HepG2 (cell line): ENCODE measurements around the gene FAM110A. TPM values are rescaled to one million over a fixed set of nuclear protein-coding genes. Genes with fewer than 3 reads are reported as not detected.
A peak's percentile ranks its signal among the peaks of the same experiment; 100 is the strongest.

ENCODE experiments used
- CBFB ChIP-seq: sonication (generic); formaldehyde crosslinking; IDR thresholded peaks from 2 replicates; pipeline ENCODE4 v1.4.0; 2020; ENCODE audit warnings: missing genetic modification reagents
- HOXA5 ChIP-seq: sonication (generic); formaldehyde crosslinking; IDR thresholded peaks from 2 replicates; pipeline ENCODE4 v1.4.0; 2020; ENCODE audit warnings: missing genetic modification reagents
- MYC ChIP-seq: sonication (generic); formaldehyde crosslinking; IDR thresholded peaks from 2 replicates; pipeline ENCODE4 v1.9.0; 2021; ENCODE audit warnings: missing genetic modification reagents, borderline replicate concordance
- NONO ChIP-seq, 2 experiments: fragments of 450-650 bp in 1 of 2; sonication (generic) in 1 of 2; formaldehyde crosslinking in 1 of 2; IDR thresholded peaks in 1 of 2; conservative IDR thresholded peaks in 1 of 2; 2 replicates each; pipeline versions ENCODE4 v1.6.1 to v1.8.0; 2017 to 2022; ENCODE audit warnings: mild to moderate bottlenecking in 1 of 2, missing genetic modification reagents in 1 of 2, moderate library complexity in 1 of 2
- NR2F1 ChIP-seq, 2 experiments: fragments of 450-650 bp in 1 of 2; formaldehyde crosslinking in 1 of 2; IDR thresholded peaks; 2 replicates each; pipeline versions ENCODE4 v1.5.0 to v1.6.1; 2016 to 2020; ENCODE audit warnings: mild to moderate bottlenecking in 1 of 2, missing compliant biosample characterization in 1 of 2, missing genetic modification reagents in 1 of 2, moderate library complexity in 1 of 2
- REL ChIP-seq: sonication (generic); formaldehyde crosslinking; conservative IDR thresholded peaks from 2 replicates; pipeline ENCODE4 v1.8.0; 2022; ENCODE audit warnings: mild to moderate bottlenecking, missing genetic modification reagents, moderate library complexity
- XBP1 ChIP-seq: sonication (generic); formaldehyde crosslinking; IDR thresholded peaks from 2 replicates; pipeline ENCODE4 v1.5.0; 2020; ENCODE audit warnings: missing genetic modification reagents
- ZBED4 ChIP-seq: sonication (generic); formaldehyde crosslinking; IDR thresholded peaks from 2 replicates; pipeline ENCODE4 v1.4.0; 2020; ENCODE audit warnings: missing genetic modification reagents, borderline replicate concordance
- ZFP1 ChIP-seq: IDR thresholded peaks from 2 replicates; pipeline ENCODE4 v1.6.1; 2016
- ZFP36L1 ChIP-seq: sonication (generic); formaldehyde crosslinking; IDR thresholded peaks from 2 replicates; pipeline ENCODE4 v1.8.0; 2022; ENCODE audit warnings: mild to moderate bottlenecking, missing genetic modification reagents, moderate library complexity
- ZHX2 ChIP-seq, 2 experiments: sonication (generic) in 1 of 2; formaldehyde crosslinking in 1 of 2; IDR thresholded peaks; 2 replicates each; pipeline versions ENCODE4 v1.6.1 to v1.9.0; 2014 to 2022; ENCODE audit warnings: antibody characterized with exemption in 1 of 2, borderline replicate concordance in 1 of 2, inconsistent platforms in 1 of 2, low read depth in 1 of 2, missing genetic modification reagents in 1 of 2
- ZNF460 ChIP-seq: sonication (generic); formaldehyde crosslinking; IDR thresholded peaks from 2 replicates; pipeline ENCODE4 v1.5.1; 2020; ENCODE audit warnings: missing genetic modification reagents, mild to moderate bottlenecking, borderline replicate concordance
- ZNF709 ChIP-seq: sonication (generic); formaldehyde crosslinking; IDR thresholded peaks from 2 replicates; pipeline ENCODE4 v1.5.0; 2020; ENCODE audit warnings: mild to moderate bottlenecking, missing genetic modification reagents
- ZNF768 ChIP-seq: sonication (generic); formaldehyde crosslinking; IDR thresholded peaks from 2 replicates; pipeline ENCODE4 v1.4.0; 2020; ENCODE audit warnings: missing genetic modification reagents
- ZNF839 ChIP-seq: sonication (generic); formaldehyde crosslinking; IDR thresholded peaks from 2 replicates; pipeline ENCODE4 v1.4.0; 2020; ENCODE audit warnings: missing genetic modification reagents, mild to moderate bottlenecking, borderline replicate concordance
- ZZZ3 ChIP-seq: sonication (generic); formaldehyde crosslinking; IDR thresholded peaks from 2 replicates; pipeline ENCODE4 v1.4.0; 2020; ENCODE audit warnings: missing genetic modification reagents, mild to moderate bottlenecking, borderline replicate concordance
- polyA plus RNA-seq, 8 experiments: library from polyadenylated mRNA; depleted of rRNA in 3 of 8; stranded (reverse) in 7 of 8; unstranded in 1 of 8; fragments of >200 nt; fragmentation: Illumina TruSeq in 4 of 8; extraction: Trizol in 4 of 8; gene quantifications; 2 replicates each; pipeline versions ENCODE4 v1.2.1 to v1.2.3, GENCODE V29; 2011 to 2016; ENCODE audit warnings: low read depth in 4 of 8, missing spikeins in 1 of 8, mixed read lengths in 1 of 8; ENCODE audit not compliant: insufficient read depth in 1 of 8
- total RNA-seq, 5 experiments: library from RNA; depleted of rRNA; stranded (reverse); fragments of >200 nt; fragmentation: Illumina TruSeq; extraction: Trizol; gene quantifications; 2 replicates each; pipeline ENCODE4 v1.2.3, GENCODE V29; 2016; ENCODE audit warnings: low read depth in 1 of 5
- TF ChIP-seq, protein P1 (sequence below): sonication (generic); formaldehyde crosslinking; IDR thresholded peaks from 2 replicates; pipeline ENCODE4 v1.5.0; 2020; ENCODE audit warnings: mild to moderate bottlenecking, missing genetic modification reagents, moderate library complexity

Gene FAM110A
- total and polyA plus RNA-seq, 2 of the 13 experiments (the other 11 are each of a cell fraction or from before 2014, with no cell fraction given): 1.9 TPM

GRCh38 chr20:840858-841567, 7.5 kb downstream of the FAM110A start (continued):
- no peak for TF ChIP-seq XBP1 (CRISPR knock-in tag)
- TF ChIP-seq, protein P1, sequence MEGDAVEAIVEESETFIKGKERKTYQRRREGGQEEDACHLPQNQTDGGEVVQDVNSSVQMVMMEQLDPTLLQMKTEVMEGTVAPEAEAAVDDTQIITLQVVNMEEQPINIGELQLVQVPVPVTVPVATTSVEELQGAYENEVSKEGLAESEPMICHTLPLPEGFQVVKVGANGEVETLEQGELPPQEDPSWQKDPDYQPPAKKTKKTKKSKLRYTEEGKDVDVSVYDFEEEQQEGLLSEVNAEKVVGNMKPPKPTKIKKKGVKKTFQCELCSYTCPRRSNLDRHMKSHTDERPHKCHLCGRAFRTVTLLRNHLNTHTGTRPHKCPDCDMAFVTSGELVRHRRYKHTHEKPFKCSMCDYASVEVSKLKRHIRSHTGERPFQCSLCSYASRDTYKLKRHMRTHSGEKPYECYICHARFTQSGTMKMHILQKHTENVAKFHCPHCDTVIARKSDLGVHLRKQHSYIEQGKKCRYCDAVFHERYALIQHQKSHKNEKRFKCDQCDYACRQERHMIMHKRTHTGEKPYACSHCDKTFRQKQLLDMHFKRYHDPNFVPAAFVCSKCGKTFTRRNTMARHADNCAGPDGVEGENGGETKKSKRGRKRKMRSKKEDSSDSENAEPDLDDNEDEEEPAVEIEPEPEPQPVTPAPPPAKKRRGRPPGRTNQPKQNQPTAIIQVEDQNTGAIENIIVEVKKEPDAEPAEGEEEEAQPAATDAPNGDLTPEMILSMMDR: no peak
- TF ChIP-seq ZBED4: peak; percentile 95; the same call in 1 of the 2 replicates
- TF ChIP-seq ZNF768 (CRISPR knock-in tag): peak; percentile 14; the same call in 1 of the 2 replicates
- TF ChIP-seq REL (CRISPR knock-in tag): 0 out of 2 replicates have a peak, but pooled peaks have one; percentile 18
- TF ChIP-seq NONO (IDR thresholded peaks at IDR 0.05): no peak
- TF ChIP-seq NONO (CRISPR knock-in tag; conservative IDR thresholded peaks at IDR 0.05): no peak
- no peak for TF ChIP-seq ZFP1 (CRISPR knock-in tag)
- TF ChIP-seq CBFB (CRISPR knock-in tag): no peak
- TF ChIP-seq ZFP36L1: no peak
- no peak for TF ChIP-seq ZNF709 (CRISPR knock-in tag)
- TF ChIP-seq NR2F1 (CRISPR knock-in tag; IDR thresholded peaks at IDR 0.05): no peak
- no peak for TF ChIP-seq ZNF839 (CRISPR knock-in tag)
- no peak for TF ChIP-seq HOXA5 (CRISPR knock-in tag)
- TF ChIP-seq ZHX2 (IDR thresholded peaks at IDR 0.05; ENCODE audit: low read depth): 0 out of 2 replicates have a peak, but pooled peaks have one; percentile 41
- no peak for TF ChIP-seq ZHX2 (CRISPR knock-in tag; IDR thresholded peaks at IDR 0.05; ENCODE audit: borderline replicate concordance)
- no peak for TF ChIP-seq ZNF460 (CRISPR knock-in tag)
- peak; percentile 26; the same call in 1 of the 2 replicates for TF ChIP-seq MYC
- no peak for TF ChIP-seq ZZZ3 (CRISPR knock-in tag)
